ENCODE measurements around the gene C4B. TPM values are rescaled to one million over a fixed set of nuclear protein-coding genes. Genes with fewer than 3 reads are reported as not detected.

The C4B gene
- total RNA-seq, 1 experiment from 2014 or later = 2.7 TPM

- no peak overlapping the region for H3T11ph ChIP-seq (ENCODE audit: low read length)
- H3K27me3 ChIP-seq (ENCODE audit: insufficient read depth, low read length) = no peaks in the 10 kb centered on the region
- no peak overlapping the region for H4K8ac ChIP-seq (replicated peaks; ENCODE audit: insufficient read length, low read depth, low read length)
- peak overlapping the region in 2 of 3 experiments; percentile 11 to 50; a peak in 2 of 7 replicates for H3K27ac Mint-ChIP-seq
- WGBS (ENCODE audit: extremely low coverage, insufficient read length, low lambda C conversion rate) = no CpG with 5 or more reads among the region's 16 CpGs
- H3K23ac ChIP-seq (ENCODE audit: insufficient read length, low read depth, low read length) = no peak overlapping the region
- peaks cover 24 to 29% of the 10 kb centered on the region in 2 experiments for H3K4me1 Mint-ChIP-seq
- H3K79me1 ChIP-seq (ENCODE audit: insufficient read depth, low read depth, low read length, poor library complexity, severe bottlenecking) = no peaks in the 10 kb centered on the region
- H3K4me1 ChIP-seq (ENCODE audit: insufficient read depth, low read length) = no peaks in the 10 kb centered on the region
- H2BK15ac ChIP-seq (ENCODE audit: low read depth, low read length) = no peak overlapping the region; the same call in 1 of the 2 replicates
- no peak overlapping the region for H2AK5ac ChIP-seq (ENCODE audit: insufficient read length, low read length)
- peak overlapping the region in 1 of 2 experiments; percentile 47; a peak in 2 of 5 replicates for H3K4me3 Mint-ChIP-seq
- H3K4me2 ChIP-seq (ENCODE audit: insufficient read depth, insufficient read length, low read length) = no peak overlapping the region
- no peak overlapping the region for H4K5ac ChIP-seq (ENCODE audit: insufficient read length, low read depth, low read length)
- no peak overlapping the region for H2BK120ac ChIP-seq (ENCODE audit: low read depth, low read length, poor library complexity, severe bottlenecking)
- no peaks in the 10 kb centered on the region for H3K23me2 ChIP-seq (ENCODE audit: insufficient read length, low read depth, low read length, poor library complexity, severe bottlenecking)
- no peak overlapping the region; the same call in 1 of the 2 replicates for H3K14ac ChIP-seq (ENCODE audit: insufficient read depth, low read length)
- H2BK20ac ChIP-seq (ENCODE audit: low read depth, low read length, poor library complexity, severe bottlenecking) = no peak overlapping the region
- no peaks in the 10 kb centered on the region for H4K20me1 ChIP-seq (ENCODE audit: control insufficient read depth, insufficient read depth, insufficient read length)
- H3K36me3 Mint-ChIP-seq (ENCODE audit: insufficient read depth in 1 of 3, low read depth in 3 of 3) = no peaks in the 10 kb centered on the region
- no peak overlapping the region for H2BK5ac ChIP-seq (ENCODE audit: insufficient read length, low read length)
- TF ChIP-seq CTCF (conservative IDR thresholded peaks at IDR 0.05) = no peak
- no peak for DNase-seq
- H2AFZ ChIP-seq (ENCODE audit: low read length) = no peak overlapping the region
- H3K9me3 Mint-ChIP-seq = no peaks in the 10 kb centered on the region
- H3K79me2 ChIP-seq (ENCODE audit: insufficient read depth, low read length) = no peaks in the 10 kb centered on the region
- no peak overlapping the region for H2BK12ac ChIP-seq (ENCODE audit: insufficient read length, low read depth, low read length)
- H3K18ac ChIP-seq (ENCODE audit: insufficient read length, low read depth, low read length) = no peak overlapping the region
- H3K56ac ChIP-seq (ENCODE audit: insufficient read length, low read depth, low read length) = no peak overlapping the region
- H3K27me3 Mint-ChIP-seq (ENCODE audit: low read depth) = peaks cover 8% of the 10 kb centered on the region
- H3K9ac ChIP-seq (ENCODE audit: extremely low read depth, insufficient read length, low read length) = no peak overlapping the region
- H3K27ac ChIP-seq (ENCODE audit: insufficient read length, low read depth, low read length) = no peak overlapping the region
- no peak overlapping the region for H3K4ac ChIP-seq (ENCODE audit: low read depth, low read length)
- H4K91ac ChIP-seq (ENCODE audit: insufficient read length, low read depth, low read length) = no peak overlapping the region
- H3K9me3 ChIP-seq (ENCODE audit: control insufficient read depth, low read depth, low read length) = no peaks in the 10 kb centered on the region
Measured at GRCh38 chr6:32070814-32071543, 56.4 kb downstream of the C4B start.
